Measurements from ENCODE around the gene LGALSL. TPM values are rescaled to one million over a fixed set of nuclear protein-coding genes. Genes with fewer than 3 reads are reported as not detected.

Gene LGALSL
- polyA plus RNA-seq, 5 donors = 80.1 to 118 (median 86.1) TPM

- no peak for DNase-seq
Measured at GRCh38 chr2:64492272-64492671, 38.3 kb downstream of the LGALSL start.

GRCh38 chr2:64492821-64493220, 38.9 kb downstream of the LGALSL start:
- no peak for DNase-seq

DNA sequence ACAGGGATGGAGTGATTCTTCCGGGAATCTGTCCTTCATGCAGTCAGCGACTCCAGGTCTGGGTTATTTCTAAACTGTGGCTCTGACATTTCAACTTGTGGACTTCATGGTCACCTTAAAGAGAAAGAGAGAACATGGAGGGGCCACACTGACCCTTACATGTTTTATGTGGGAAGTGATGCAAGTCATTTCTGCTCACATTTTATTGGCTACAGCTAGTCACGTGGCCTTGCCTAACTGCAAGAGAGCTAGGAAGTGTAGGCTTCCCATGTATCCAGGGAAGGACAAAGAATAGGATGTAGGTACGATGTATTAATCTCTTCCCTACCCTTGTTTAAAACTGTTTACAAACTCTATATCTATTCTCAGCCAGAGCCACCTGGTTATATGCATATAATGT, 39.8 kb downstream of the LGALSL start:
- DNase-seq = no peak

- no peak for DNase-seq
Measured at GRCh38 chr2:64498438-64498837, 44.5 kb downstream of the LGALSL start.

GRCh38 chr2:64500549-64500948, 46.6 kb downstream of the LGALSL start:
- no peak for DNase-seq

- DNase-seq = no peak
Measured at GRCh38 chr2:64501946-64502345, 48.0 kb downstream of the LGALSL start.

- DNase-seq = no peak
Measured at GRCh38 chr2:64502860-64503259, 48.9 kb downstream of the LGALSL start.

DNA sequence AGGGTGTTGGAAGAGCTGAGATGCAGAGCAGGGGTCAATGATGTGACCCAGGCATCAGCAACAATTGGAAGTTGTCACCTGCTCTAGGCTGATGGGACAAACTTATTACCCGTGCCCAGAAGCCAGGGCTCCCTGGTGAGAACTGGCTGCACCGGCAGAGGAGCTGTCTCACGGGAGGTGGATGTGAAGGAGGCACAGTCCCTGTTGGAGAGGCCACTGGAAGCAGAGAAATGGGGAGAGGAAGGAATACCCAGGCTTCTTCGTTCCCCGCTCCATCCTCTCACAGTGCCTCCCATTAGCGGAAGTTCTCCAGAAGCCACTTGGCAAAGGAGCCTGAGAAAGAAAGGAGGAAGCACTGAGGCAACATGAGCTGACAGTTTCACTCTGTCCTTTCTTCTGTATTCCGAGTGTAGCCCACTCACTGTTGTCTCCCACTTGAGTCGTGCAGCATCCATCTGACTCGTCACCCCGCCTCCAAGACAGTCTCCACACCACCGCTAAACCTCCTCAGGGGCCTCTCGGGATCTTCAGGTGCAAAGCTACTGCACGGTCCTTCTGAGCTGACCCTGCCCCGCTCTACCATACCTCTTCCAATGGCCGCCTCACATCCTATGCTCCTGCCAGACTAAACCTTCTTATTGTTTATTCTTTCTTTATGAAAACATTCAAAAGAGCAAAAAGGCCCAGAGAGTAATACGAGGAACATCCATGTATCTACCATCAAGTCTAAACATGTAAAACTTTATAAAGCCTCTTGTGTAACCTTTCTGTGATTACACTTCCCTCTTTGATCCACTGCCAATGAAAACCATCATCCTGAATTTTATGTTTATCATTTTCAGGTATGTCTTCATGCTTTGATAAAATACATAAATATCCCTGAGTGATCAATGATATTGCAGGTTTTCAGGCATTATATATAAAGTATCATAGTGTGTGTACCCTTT, 51.1 kb downstream of the LGALSL start:
- no peak for DNase-seq

- DNase-seq = no peak
Measured at GRCh38 chr2:64506686-64507085, 52.7 kb downstream of the LGALSL start.

Other genes with a start within 250 kb of the LGALSL start
- 10 to 100 TPM; 47.3 to 63.5 (median 56.0) TPM for gene AFTPH, start 70.2 kb downstream of the LGALSL start, polyA plus RNA-seq (ENCODE audit: insufficient read depth in 1 of 5, insufficient read length in 5 of 5, low replicate concordance in 1 of 5)
- gene SERTAD2, start 199.8 kb downstream of the LGALSL start, polyA plus RNA-seq (ENCODE audit: insufficient read depth in 1 of 5, insufficient read length in 5 of 5, low replicate concordance in 1 of 5) = 10 to 100 TPM; 22.3 to 27.9 (median 24.7) TPM

Measured in right lung (tissue), 5 donors.